GM08714 (cell line): ENCODE measurements around the gene TRAF5.
A peak's percentile ranks its signal among the peaks of the same experiment; 100 is the strongest.
"Not testable (repeated sequence)": the region's sequence is repeated elsewhere in the genome, so short reads cannot be mapped to it uniquely, and the experiment has no call there.

ENCODE experiments used
- H3K4me3 ChIP-seq: fragments of 200-500 bp; sonication (Bioruptor generic); 2 replicates; pipeline ENCODE4 v1.5.1; 2014; ENCODE audit warnings: mild to moderate bottlenecking, low read length, inconsistent platforms
- ZNF274 ChIP-seq: IDR thresholded peaks from 2 replicates; pipeline ENCODE4 v1.6.1; 2012; ENCODE audit warnings: mild to moderate bottlenecking, low read depth, low read length

The TRAF5 gene

DNA sequence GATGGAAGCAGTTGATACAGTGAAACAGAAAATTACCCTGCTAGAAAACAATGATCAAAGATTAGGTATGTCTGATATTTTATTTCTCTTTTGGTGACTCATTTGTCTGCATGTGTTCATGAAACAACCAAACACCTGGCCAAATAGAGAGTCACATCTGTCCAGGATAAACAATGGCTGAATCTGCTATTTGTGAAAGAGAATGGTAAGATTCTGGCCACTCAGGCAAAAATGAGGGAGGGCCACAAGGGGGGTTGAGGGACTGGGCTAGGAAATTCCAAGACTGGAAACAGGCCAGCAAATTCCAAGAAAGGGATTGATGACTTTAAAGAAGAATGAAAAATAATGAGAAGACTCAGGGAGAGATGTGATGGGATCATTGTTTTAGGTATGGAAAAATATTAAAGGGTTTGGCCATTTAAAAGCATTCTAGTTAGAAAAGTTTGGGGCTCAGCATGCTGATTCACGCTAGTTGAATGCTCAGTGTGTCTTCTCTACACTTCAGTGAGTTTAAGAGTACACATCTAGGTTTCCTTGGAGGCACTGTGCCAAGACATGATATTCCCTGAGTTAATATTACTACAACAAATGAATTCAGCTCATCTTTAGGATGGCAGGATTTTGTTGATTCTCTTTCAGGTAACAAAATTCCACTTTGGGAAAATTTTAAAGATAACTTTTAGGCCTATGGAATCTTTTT is 44.9 kb downstream of the TRAF5 start:
- H3K4me3 ChIP-seq = no peak overlapping the region
- TF ChIP-seq ZNF274 = no peak

DNA sequence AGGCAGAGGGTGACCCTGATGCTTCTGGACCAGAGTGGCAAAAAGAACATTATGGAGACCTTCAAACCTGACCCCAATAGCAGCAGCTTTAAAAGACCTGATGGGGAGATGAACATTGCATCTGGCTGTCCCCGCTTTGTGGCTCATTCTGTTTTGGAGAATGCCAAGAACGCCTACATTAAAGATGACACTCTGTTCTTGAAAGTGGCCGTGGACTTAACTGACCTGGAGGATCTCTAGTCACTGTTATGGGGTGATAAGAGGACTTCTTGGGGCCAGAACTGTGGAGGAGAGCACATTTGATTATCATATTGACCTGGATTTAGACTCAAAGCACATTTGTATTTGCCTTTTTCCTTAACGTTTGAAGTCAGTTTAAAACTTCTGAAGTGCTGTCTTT is 45.8 kb downstream of the TRAF5 start:
- TF ChIP-seq ZNF274 = no peak

DNA sequence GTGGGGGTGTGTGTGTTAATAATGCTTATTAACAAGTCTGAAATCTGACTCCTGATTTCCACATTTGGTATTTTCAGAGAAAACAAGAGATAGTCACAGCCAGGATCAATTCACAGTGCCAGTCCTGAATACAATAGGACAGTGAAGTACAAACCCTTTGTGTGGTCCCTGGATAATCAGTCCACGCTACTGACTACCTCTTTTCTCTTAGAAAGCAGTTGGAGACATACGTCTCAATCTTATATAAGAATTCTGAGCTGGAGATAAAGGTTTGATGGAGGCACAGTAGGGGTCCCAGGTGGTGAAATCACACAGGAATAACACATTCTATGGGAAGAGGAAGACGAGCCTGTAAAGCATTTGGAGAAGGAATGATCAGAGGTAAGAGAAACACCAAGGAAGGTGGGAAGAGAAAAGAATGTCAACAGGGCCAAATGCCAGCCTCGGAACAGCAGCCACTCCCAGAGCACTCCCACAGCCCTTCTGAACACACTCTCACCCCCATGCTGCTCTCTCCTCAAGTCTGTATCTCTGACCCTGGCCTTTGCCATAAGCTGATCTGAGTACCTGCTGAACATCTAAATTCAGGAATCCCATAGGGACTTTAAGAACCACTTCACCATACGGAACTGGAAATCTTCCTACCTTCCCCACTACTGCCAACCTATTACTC is 48.6 kb downstream of the TRAF5 start:
- no peak for TF ChIP-seq ZNF274
- no peak overlapping the region for H3K4me3 ChIP-seq

More for the DNA sequence above, 45.8 kb downstream of the TRAF5 start:
- H3K4me3 ChIP-seq = no peak overlapping the region

DNA sequence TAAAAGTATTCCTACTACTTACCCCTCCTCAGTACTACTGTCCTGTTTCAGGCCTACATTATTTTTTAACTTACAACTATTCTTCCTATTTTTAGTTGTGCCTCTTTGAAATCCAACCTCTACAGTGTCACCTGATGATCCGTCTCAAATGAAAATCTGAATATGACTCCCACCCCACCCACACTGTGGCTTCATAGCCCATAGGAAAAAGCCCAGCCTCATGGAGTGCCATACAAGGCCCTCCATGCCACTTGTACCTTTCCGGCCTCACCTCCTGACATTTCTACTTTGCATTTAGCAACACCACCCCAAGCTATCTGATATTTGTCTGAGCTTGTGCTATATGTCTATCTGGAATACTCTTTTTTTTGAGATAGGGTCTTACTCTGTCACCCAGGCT is 49.3 kb downstream of the TRAF5 start:
- no peak for TF ChIP-seq ZNF274
- H3K4me3 ChIP-seq = no peak overlapping the region

DNA sequence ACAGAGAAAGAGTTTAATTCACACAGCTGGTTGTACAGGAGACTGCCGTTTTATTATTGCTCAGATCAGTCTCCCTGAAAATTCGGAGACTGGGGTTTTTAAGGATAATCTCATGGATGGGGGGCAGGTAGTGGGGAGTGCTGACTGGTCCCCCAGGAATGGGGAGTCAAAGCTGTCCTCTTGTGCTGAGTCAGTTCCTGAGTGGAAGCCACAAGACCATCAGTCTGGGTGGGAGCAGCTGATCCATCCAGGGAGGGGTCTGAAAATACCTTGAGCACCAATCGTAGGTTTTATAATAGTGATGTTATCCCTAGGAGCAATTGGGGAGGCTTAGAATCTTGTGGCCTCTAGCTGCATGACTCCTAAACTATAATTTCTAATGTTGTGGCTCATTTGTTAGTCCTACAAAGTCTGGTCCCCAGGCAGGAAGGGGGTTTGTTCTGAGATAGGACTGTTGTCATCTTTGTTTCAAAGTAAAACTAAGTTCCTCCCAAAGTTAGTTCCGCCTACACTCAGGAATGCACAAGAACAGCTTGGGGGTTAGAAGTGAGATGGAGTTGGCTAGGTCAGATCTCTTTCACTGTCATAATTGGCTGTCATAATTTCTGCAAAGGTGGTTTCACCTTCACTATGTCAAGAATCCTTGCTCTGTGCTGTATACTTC is 50.3 kb downstream of the TRAF5 start:
- TF ChIP-seq ZNF274 = no peak
- H3K4me3 ChIP-seq = no peak overlapping the region

DNA sequence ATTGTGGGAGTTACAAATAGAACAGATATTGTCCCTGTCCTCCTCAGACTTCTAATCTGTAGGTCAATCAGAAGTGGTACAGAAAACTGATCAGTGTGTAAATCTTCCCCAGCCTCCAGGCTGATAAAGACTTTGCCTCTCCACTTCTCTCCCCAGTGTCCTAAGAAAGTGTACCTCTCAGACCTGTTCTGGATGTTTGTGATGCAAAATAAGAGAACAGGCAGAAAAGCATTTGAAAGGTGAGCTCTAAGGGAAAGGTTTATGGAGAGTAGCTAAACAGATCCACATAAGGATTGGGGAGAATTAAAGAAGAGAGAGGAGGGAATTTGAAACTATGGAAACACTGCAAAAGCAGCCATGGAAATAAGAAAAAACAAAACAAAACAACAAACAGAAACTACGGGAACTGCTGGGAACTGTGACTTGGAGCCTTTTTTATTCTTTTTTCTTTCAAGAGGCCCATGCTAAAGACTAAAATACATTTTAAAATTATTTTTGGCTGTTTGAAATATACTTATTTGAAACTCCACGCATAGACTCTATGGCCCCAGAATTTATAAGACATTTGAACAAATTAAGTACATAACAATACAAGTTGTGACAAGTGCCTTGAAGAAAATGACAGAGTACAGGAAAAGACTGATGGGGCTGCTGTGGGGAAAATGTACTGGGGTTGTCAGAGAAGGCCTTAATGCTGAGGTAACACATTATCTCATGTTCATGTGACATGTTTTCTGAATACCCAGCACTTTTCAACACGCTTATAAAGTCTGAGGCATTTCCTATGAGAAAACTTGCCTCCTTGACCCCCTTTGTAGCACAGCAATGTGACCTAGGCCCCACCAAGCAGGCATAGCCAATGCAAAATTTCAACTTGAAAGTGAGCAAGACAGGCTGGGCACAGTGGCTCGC is 51.2 kb downstream of the TRAF5 start:
- TF ChIP-seq ZNF274 = no peak
- H3K4me3 ChIP-seq = no peak overlapping the region

DNA sequence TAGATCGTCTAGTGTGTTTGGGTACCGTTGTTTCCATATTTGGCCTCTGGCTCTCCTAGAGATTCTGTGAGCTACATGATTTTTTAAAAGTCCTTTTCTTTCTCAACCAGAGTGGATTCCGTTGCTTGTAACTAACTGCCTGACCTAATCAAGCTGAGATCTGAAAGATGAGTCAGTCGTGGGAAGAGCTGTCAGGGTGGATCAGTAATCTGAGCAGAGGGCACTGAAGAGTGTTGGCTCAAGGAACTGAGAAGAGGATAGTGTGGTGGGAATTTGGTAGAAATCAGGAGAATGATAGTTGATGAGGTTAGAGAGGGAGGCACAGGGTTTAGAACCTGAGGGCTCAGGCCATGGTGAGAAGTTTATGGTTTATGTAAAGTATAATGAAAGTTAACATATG is 52.2 kb downstream of the TRAF5 start:
- no peak for TF ChIP-seq ZNF274
- H3K4me3 ChIP-seq = no peak overlapping the region

DNA sequence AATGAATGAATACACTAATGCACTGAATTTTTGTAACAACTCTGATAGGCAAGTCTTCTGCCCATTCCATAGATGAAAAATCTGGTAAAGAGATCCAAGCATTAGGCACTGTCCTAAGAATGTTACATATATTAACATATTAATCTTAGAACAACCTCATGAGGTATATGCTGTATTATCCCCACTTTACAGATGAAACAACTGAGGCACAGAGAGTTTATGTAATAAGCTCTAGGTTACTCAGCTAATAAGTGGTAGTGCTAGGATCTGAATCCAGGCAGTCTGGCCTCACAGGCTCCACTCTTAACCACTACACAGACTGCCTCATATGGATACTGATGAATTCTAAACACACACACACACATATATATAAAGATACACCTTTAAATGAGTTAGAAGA is 52.8 kb downstream of the TRAF5 start:
- TF ChIP-seq ZNF274 = no peak
- no peak overlapping the region for H3K4me3 ChIP-seq

DNA sequence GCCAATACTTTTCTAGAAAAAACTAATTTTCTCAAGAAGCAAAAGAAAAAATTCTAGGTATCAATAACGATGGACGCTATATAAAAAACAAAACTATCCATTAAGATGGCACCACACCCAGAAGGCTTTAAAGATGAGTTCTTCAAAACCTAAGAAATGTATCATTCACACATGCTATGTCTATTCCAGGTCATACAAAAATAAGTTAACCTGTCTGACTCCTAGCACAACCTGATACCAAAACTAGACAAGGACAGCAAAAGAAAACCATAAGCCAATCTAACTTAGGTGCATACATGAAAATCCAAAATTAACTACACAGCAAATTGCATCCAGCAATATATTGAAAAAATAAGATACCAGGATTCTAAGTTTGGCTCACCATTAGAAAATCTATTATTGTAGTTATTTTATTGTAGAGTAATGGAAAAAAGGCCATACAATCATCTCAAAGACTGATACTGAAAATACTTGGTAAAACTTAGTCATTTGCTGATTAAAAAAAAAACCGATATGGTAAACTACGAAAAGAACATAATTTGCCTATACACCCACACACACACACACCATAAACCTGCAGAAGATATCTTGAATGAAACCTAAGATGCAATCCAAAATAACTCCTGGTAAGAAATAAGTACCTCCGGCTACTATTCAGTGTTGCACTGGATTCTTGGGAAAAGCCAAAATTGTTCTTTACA is 55.0 kb downstream of the TRAF5 start:
- peak overlapping the region; percentile 82; the same call in 1 of the 2 replicates for H3K4me3 ChIP-seq
- no peak for TF ChIP-seq ZNF274

DNA sequence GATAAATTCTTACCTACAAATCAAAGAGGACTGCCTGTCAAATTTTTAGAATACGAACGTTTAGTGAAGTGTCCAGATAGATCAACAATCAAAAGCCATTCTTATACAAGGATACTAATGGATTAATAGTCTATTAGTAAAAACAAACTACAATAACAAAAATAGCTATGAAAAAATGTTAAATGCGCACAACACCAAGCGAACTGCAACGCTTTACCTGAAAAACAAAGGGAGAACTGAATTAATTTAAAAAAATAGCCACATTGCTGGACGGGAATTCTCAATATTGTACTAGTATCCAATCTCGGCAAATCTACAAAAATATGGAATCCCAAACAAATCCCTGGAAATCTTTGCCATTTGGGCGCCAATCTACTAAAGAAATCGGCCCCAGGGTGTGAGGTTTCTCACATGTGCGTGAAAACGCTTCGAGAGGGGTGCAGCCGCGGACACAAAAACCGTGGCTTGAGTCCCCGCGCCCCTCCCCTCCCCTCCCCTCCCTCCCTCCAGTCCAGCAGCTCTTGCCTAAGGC is 55.6 kb downstream of the TRAF5 start:
- no peak for TF ChIP-seq ZNF274
- H3K4me3 ChIP-seq = peak overlapping the region; percentile 82

DNA sequence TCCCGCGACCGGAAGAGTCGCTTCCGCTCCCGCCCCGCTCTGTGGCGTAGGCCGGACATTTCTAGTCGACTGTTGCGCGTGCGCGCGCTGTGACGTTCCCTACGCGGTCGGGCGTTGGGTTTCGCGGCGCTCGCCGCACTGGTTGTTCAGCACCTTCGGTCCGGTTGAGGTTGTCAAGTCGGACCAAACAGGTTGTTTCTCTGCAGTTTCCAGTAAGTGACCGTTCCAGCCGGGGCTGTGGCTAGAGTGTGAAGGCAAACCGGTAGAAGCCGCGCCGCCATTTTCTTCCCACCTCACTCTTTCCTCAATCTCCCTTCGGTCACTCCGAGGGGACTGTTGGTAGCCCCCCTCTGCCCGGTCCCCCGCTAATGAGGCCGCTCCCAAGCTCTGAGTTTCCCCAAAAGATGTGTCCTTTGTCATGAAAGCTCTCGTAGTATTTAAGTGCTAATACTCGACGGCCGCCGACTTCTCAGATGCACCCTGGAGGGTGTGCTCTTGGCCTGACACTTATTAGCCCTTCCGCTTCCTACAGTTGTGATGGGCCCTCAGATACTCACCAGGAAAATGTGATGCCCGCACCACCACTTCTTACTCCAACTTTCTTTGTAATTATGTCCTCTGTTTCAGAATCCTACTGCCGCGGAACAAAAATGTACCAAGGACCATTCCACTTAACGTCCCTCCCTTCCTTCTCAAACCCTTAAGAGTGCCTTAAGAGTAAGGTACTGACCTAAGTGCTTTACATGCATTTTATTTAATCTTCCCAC is 56.3 kb downstream of the TRAF5 start:
- peak overlapping the region; percentile 89 for H3K4me3 ChIP-seq
- TF ChIP-seq ZNF274 = no peak

DNA sequence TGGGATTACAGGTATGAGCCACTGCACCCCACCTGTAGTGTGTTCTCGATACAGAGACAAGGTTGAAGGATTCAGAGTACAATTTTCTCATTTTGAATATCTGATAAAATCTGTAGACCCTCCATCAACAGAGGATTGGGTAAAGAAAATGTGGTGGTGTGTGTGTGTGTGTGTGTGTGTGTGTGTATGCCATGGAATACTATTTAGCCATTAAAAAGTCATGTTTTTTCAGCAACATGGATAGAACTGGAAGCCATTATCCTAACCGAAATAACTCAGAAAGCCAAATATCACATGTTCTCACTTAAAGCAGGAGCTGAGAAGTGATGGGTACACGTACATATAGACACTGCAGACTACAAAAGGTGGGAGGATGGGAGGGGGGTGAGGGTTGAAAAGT is 57.9 kb downstream of the TRAF5 start:
- TF ChIP-seq ZNF274 = no peak
- H3K4me3 ChIP-seq = no peak overlapping the region

DNA sequence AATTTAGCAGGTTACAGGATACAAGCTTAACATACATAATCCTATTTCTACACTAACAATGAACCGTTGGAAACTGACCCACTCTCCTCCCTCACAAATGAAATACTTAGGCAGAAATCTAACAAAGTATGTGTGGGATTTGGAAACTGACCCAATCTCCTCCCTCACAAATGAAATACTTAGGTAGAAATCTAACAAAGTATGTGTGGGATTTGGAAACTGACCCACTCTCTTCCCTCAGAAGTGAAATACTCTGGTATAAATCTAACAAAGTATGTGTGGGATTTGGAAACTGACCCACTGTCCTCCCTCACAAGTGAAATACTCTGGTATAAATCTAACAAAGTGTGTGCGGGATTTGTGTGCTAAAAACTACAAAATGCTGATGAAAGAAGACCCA is 60.3 kb downstream of the TRAF5 start:
- no peak for TF ChIP-seq ZNF274
- no peak overlapping the region for H3K4me3 ChIP-seq

DNA sequence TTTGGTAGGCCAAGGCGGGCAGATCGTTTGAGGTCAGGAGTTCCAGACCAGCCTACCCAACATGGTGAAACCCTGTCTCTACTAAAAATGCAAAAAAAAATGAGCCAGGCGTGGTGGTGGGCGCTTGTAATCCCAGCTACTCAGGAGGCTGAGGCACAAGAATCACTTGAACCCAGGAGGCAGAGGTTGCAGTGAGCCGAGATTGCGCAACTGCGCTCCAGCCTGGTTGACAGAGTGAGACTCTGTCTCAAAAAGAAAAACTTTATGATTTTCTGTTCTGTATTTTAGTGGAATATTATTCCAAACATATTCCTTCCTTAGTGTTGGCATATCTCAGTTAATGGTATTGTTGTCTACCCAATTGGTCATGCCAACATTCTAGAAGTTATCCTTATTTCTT is 64.2 kb downstream of the TRAF5 start:
- not testable (repeated sequence) for H3K4me3 ChIP-seq
